K562 (cell line): Measurements from ENCODE around the gene IL15RA. TPM values are rescaled to one million over a fixed set of nuclear protein-coding genes. Genes with fewer than 3 reads are reported as not detected.

Experiments
- CEBPG ChIP-seq, 3 experiments: fragments of 200-800 bp in 1 of 3; sonication (Bioruptor generic) in 1 of 3; sonication (generic) in 1 of 3; formaldehyde crosslinking in 1 of 3; IDR thresholded peaks in 2 of 3; conservative IDR thresholded peaks in 1 of 3; 2 replicates each; pipeline versions ENCODE4 v1.6.1 to v1.8.0; 2016 to 2022; ENCODE audit warnings: missing compliant biosample characterization in 2 of 3, missing genetic modification characterization in 2 of 3, mild to moderate bottlenecking in 1 of 3, missing genetic modification reagents in 1 of 3
- FOS ChIP-seq: IDR thresholded peaks from 3 replicates; pipeline ENCODE4 v1.6.1; 2011; ENCODE audit not compliant: insufficient read length; ENCODE audit errors: extremely low read depth
- HDAC2 ChIP-seq: fragments of 450-650 bp; IDR thresholded peaks from 2 replicates; pipeline ENCODE4 v1.6.1; 2016; ENCODE audit warnings: mild to moderate bottlenecking
- HDAC8 ChIP-seq: fragments of 450-650 bp; IDR thresholded peaks from 2 replicates; pipeline ENCODE4 v1.6.1; 2016; ENCODE audit warnings: mild to moderate bottlenecking, missing genetic modification characterization, moderate library complexity, missing compliant biosample characterization
- KDM2B ChIP-seq: fragments of 250-450 bp; sonication (Bioruptor Pico); IDR thresholded peaks from 2 replicates; pipeline ENCODE4 v1.8.0; 2021; ENCODE audit warnings: mild to moderate bottlenecking, moderate library complexity
- MBD2 ChIP-seq: sonication (generic); IDR thresholded peaks from 2 replicates; pipeline ENCODE4 v1.6.1; 2016; ENCODE audit warnings: low read depth, borderline replicate concordance
- SETDB1 ChIP-seq: IDR thresholded peaks from one replicate; pipeline ENCODE4 v1.6.1; 2012; ENCODE audit warnings: low read length, control low read depth, inconsistent platforms
- SMARCB1 ChIP-seq: IDR thresholded peaks from 2 replicates; pipeline ENCODE4 v1.6.1; 2011; ENCODE audit warnings: improper control_type of control experiment, low read depth; ENCODE audit not compliant: insufficient read length
- SUPT5H ChIP-seq: fragments of 450-650 bp; IDR thresholded peaks from 2 replicates; pipeline ENCODE4 v1.6.1; 2016
- TBP ChIP-seq: optimal IDR thresholded peaks from 2 replicates; pipeline ENCODE3; 2011; ENCODE audit warnings: low read depth, low read length, improper control_type of control experiment
- ZNF436 ChIP-seq: fragments of 250-450, 450-650 bp; sonication (Bioruptor Pico); formaldehyde crosslinking; IDR thresholded peaks from 2 replicates; pipeline ENCODE4 v1.7.0; 2020; ENCODE audit warnings: mild to moderate bottlenecking
- ZNF76 ChIP-seq: fragments of 250-450 bp; sonication (Bioruptor Pico); IDR thresholded peaks from 2 replicates; pipeline ENCODE4 v1.4.0; 2020; ENCODE audit warnings: mild to moderate bottlenecking, moderate library complexity, borderline replicate concordance
- ZSCAN32 ChIP-seq: fragments of 450-650 bp; formaldehyde crosslinking; IDR thresholded peaks from 2 replicates; pipeline ENCODE4 v1.4.0; 2020; ENCODE audit warnings: mild to moderate bottlenecking, moderate library complexity
- polyA plus RNA-seq, 8 experiments: library from polyadenylated mRNA; depleted of rRNA in 4 of 8; stranded (reverse) in 5 of 8; unstranded in 3 of 8; fragments of >200 nt; fragmentation: Nextera tagmentation in 2 of 8; fragmentation: Illumina TruSeq in 1 of 8; extraction: Ambion mirVana in 2 of 8; extraction: Trizol in 1 of 8; gene quantifications; 2 replicates each; pipeline versions ENCODE4 v1.2.1 to v1.2.3, GENCODE V29; 2011 to 2014; ENCODE audit warnings: inconsistent platforms in 1 of 8, missing spikeins in 1 of 8
- total RNA-seq, 7 experiments: library from RNA; depleted of rRNA in 6 of 7; stranded (reverse); fragments of >200 nt in 6 of 7; fragmentation: Illumina TruSeq in 2 of 7; extraction: Trizol in 2 of 7; gene quantifications; 2 replicates each; pipeline versions ENCODE4 v1.2.1 to v1.2.3, GENCODE V29; 2011 to 2021; ENCODE audit warnings: low replicate concordance in 1 of 7
- TF ChIP-seq, protein P1 (sequence below): fragments of 450-650 bp; IDR thresholded peaks from 2 replicates; pipeline ENCODE4 v1.6.1; 2018; ENCODE audit warnings: mild to moderate bottlenecking, low read depth; ENCODE audit not compliant: partially characterized antibody
- TF ChIP-seq, protein P2 (sequence below): fragments of 250-450 bp; sonication (Bioruptor Pico); IDR thresholded peaks from 2 replicates; pipeline ENCODE4 v1.8.0; 2022; ENCODE audit warnings: inconsistent platforms
- TF ChIP-seq, protein P3 (sequence below): fragments of 450-650 bp; conservative IDR thresholded peaks from 2 replicates; pipeline ENCODE4 v1.6.1; 2016; ENCODE audit warnings: missing genetic modification characterization, low read depth, mild to moderate bottlenecking, control low read depth, missing compliant biosample characterization
- TF ChIP-seq, protein P4 (sequence below): fragments of 450-650 bp; IDR thresholded peaks from 2 replicates; pipeline ENCODE4 v1.6.1; 2016; ENCODE audit warnings: missing biosample characterization, missing genetic modification characterization
- TF ChIP-seq, protein P5 (sequence below): fragments of 450-650 bp; IDR thresholded peaks from 2 replicates; pipeline ENCODE4 v1.6.1; 2017; ENCODE audit warnings: mild to moderate bottlenecking, moderate library complexity
- TF ChIP-seq, protein P6 (sequence below), 2 experiments: fragments of 200-800 bp in 1 of 2; sonication (Bioruptor generic) in 1 of 2; sonication (generic) in 1 of 2; formaldehyde crosslinking in 1 of 2; IDR thresholded peaks in 1 of 2; conservative IDR thresholded peaks in 1 of 2; 2 replicates each; pipeline versions ENCODE4 v1.5.0 to v1.6.1; 2016 to 2020; ENCODE audit warnings: missing compliant biosample characterization in 1 of 2, missing genetic modification characterization in 1 of 2, missing genetic modification reagents in 1 of 2

Gene IL15RA
- total and polyA plus RNA-seq, 9 of the 15 experiments (the other 6 are each of a cell fraction or from before 2014, with no cell fraction given), result 1.2 to 11.7 (median 8.0) TPM

DNA sequence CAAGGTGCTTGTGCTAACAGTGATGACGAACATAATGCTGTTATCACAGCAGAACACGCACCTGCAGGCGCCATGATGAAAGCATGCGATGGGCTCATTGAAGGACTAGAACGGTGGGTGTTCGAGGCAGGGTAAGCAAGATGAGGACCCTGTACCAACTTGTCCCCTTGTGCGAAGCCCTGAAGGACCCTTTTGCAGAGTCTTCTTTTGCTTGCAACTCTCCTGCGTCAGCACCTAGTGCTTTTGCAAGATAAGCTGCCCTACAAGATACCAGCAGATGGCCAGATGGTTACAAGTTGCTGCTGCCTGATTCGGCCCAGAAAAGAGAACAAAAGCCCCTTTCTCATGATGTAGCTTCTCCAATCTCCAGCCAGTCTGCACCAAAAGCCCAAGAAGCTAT lies 4.2 kb upstream of the IL15RA start (continued):
- TF ChIP-seq, protein P1, sequence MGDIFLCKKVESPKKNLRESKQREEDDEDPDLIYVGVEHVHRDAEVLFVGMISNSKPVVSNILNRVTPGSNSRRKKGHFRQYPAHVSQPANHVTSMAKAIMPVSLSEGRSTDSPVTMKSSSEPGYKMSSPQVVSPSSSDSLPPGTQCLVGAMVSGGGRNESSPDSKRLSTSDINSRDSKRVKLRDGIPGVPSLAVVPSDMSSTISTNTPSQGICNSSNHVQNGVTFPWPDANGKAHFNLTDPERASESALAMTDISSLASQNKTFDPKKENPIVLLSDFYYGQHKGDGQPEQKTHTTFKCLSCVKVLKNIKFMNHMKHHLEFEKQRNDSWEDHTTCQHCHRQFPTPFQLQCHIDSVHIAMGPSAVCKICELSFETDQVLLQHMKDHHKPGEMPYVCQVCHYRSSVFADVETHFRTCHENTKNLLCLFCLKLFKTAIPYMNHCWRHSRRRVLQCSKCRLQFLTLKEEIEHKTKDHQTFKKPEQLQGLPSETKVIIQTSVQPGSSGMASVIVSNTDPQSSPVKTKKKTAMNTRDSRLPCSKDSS, result no peak
- TF ChIP-seq ZSCAN32 (CRISPR knock-in tag) (no peak), SUPT5H (no peak), ZNF76 (CRISPR knock-in tag) (no peak), MBD2 (no peak), KDM2B (CRISPR knock-in tag) (no peak), TBP (no peak), CEBPG (CRISPR knock-in tag; IDR thresholded peaks at IDR 0.05) (no peak), CEBPG (tag; conservative IDR thresholded peaks at IDR 0.05 in 1 of 2, IDR thresholded peaks at IDR 0.05 in 1 of 2) (no peak), SETDB1 (no peak), SMARCB1 (no peak), HDAC2 (0 out of 2 replicates have a peak, but pooled peaks have one; percentile 22), HDAC8 (tag) (no peak), ZNF436 (CRISPR knock-in tag) (no peak), FOS (no peak)
- TF ChIP-seq, protein P2, sequence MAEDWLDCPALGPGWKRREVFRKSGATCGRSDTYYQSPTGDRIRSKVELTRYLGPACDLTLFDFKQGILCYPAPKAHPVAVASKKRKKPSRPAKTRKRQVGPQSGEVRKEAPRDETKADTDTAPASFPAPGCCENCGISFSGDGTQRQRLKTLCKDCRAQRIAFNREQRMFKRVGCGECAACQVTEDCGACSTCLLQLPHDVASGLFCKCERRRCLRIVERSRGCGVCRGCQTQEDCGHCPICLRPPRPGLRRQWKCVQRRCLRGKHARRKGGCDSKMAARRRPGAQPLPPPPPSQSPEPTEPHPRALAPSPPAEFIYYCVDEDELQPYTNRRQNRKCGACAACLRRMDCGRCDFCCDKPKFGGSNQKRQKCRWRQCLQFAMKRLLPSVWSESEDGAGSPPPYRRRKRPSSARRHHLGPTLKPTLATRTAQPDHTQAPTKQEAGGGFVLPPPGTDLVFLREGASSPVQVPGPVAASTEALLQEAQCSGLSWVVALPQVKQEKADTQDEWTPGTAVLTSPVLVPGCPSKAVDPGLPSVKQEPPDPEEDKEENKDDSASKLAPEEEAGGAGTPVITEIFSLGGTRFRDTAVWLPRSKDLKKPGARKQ (CRISPR knock-in tag), result no peak
- TF ChIP-seq, protein P3, sequence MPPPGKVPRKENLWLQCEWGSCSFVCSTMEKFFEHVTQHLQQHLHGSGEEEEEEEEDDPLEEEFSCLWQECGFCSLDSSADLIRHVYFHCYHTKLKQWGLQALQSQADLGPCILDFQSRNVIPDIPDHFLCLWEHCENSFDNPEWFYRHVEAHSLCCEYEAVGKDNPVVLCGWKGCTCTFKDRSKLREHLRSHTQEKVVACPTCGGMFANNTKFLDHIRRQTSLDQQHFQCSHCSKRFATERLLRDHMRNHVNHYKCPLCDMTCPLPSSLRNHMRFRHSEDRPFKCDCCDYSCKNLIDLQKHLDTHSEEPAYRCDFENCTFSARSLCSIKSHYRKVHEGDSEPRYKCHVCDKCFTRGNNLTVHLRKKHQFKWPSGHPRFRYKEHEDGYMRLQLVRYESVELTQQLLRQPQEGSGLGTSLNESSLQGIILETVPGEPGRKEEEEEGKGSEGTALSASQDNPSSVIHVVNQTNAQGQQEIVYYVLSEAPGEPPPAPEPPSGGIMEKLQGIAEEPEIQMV (tag), result no peak
- TF ChIP-seq, protein P4, sequence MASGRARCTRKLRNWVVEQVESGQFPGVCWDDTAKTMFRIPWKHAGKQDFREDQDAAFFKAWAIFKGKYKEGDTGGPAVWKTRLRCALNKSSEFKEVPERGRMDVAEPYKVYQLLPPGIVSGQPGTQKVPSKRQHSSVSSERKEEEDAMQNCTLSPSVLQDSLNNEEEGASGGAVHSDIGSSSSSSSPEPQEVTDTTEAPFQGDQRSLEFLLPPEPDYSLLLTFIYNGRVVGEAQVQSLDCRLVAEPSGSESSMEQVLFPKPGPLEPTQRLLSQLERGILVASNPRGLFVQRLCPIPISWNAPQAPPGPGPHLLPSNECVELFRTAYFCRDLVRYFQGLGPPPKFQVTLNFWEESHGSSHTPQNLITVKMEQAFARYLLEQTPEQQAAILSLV (tag), result no peak
- TF ChIP-seq, protein P5, sequence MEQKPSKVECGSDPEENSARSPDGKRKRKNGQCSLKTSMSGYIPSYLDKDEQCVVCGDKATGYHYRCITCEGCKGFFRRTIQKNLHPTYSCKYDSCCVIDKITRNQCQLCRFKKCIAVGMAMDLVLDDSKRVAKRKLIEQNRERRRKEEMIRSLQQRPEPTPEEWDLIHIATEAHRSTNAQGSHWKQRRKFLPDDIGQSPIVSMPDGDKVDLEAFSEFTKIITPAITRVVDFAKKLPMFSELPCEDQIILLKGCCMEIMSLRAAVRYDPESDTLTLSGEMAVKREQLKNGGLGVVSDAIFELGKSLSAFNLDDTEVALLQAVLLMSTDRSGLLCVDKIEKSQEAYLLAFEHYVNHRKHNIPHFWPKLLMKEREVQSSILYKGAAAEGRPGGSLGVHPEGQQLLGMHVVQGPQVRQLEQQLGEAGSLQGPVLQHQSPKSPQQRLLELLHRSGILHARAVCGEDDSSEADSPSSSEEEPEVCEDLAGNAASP, result no peak
- TF ChIP-seq, protein P6, sequence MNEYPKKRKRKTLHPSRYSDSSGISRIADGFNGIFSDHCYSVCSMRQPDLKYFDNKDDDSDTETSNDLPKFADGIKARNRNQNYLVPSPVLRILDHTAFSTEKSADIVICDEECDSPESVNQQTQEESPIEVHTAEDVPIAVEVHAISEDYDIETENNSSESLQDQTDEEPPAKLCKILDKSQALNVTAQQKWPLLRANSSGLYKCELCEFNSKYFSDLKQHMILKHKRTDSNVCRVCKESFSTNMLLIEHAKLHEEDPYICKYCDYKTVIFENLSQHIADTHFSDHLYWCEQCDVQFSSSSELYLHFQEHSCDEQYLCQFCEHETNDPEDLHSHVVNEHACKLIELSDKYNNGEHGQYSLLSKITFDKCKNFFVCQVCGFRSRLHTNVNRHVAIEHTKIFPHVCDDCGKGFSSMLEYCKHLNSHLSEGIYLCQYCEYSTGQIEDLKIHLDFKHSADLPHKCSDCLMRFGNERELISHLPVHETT (CRISPR knock-in tag; conservative IDR thresholded peaks at IDR 0.05 in 1 of 2, IDR thresholded peaks at IDR 0.05 in 1 of 2), result 0 out of 4 replicates have a peak, but pooled peaks of 1 of the 2 experiments have one; percentile 41
